VCaP (cell line): Measurements from ENCODE around the gene DLG2.

Experiments used
- H3K27ac ChIP-seq: fragments of 450-650 bp; 2 replicates; pipeline ENCODE4 v1.5.1; 2017
- CTCF ChIP-seq: fragments of 450-650 bp; conservative IDR thresholded peaks from 2 replicates; pipeline ENCODE4 v1.5.1; 2017; ENCODE audit warnings: mild to moderate bottlenecking, moderate library complexity

The DLG2 gene

GRCh38 chr11:83483808-83484207, 2143.3 kb downstream of the DLG2 start:
- H3K27ac ChIP-seq = no peak overlapping the region
- no peak for TF ChIP-seq CTCF

- no peak overlapping the region for H3K27ac ChIP-seq
- TF ChIP-seq CTCF = no peak
Observed at GRCh38 chr11:83480811-83481210, 2146.3 kb downstream of the DLG2 start.

GRCh38 chr11:83480251-83480650, 2146.9 kb downstream of the DLG2 start:
- H3K27ac ChIP-seq = no peak overlapping the region
- TF ChIP-seq CTCF = no peak

GRCh38 chr11:83477772-83478171, 2149.4 kb downstream of the DLG2 start:
- no peak for TF ChIP-seq CTCF

GRCh38 chr11:83475760-83476159, 2151.4 kb downstream of the DLG2 start:
- no peak overlapping the region for H3K27ac ChIP-seq
- TF ChIP-seq CTCF = no peak

More at GRCh38 chr11:83477772-83478171, 2149.4 kb downstream of the DLG2 start:
- H3K27ac ChIP-seq = no peak overlapping the region

- H3K27ac ChIP-seq = no peak overlapping the region
- TF ChIP-seq CTCF = no peak
Observed at GRCh38 chr11:83473743-83474142, 2153.4 kb downstream of the DLG2 start.

GRCh38 chr11:83472806-83473205, 2154.3 kb downstream of the DLG2 start:
- no peak for TF ChIP-seq CTCF
- H3K27ac ChIP-seq = no peak overlapping the region
